Stromal cell of bone marrow (primary cell): Measurements from ENCODE around the gene CLDN22.

Experiments used
- DNase-seq: peaks from one replicate; pipeline ENCODE4 v3.0.0-alpha.2; 2012; ENCODE audit warnings: low read depth

CLDN22 gene

DNA sequence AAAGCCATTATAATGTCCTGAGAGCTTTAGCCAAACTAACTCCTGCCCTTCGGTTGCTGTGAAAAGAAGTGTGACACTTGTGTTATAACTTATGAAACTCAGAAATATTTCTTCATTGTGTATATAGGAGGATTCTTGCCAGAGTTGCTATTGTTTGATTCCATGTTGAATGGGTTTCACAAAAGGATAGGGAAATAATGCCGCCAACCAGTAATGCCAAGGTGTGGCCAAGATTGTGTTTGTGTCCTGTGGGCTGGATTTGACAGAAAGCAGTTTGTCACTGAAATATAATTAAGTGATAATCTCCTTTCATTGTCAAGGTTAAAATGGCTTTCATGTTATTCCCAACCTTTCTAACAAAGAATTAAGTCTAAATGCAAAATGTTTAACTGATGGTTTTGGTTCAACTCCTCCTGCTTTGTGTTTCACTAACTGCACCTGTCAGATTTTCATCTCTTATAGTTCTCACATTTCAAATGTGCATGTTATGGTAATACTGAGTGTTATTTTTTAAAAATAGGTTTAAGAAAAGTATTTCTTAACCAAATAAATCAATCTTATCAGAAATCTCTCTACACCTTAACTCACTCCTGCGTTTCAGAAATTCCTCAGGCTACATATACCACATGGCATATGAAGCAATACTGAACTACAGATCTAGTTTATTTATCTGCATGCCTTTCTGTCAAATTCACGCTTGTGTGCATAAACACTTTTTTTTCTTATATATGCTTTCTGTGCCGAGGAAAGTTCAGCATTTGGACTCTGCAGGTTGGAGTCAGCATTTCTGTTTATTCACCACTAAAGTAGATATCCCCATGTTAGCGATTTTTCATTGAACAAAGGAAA lies at the start of gene CLDN22:
Gene CLDN22 (minus strand): TSS at position 66 of the 849 bp plus-strand sequence. CDS start 58 bp downstream, at position 8.
- no peak for DNase-seq

DNA sequence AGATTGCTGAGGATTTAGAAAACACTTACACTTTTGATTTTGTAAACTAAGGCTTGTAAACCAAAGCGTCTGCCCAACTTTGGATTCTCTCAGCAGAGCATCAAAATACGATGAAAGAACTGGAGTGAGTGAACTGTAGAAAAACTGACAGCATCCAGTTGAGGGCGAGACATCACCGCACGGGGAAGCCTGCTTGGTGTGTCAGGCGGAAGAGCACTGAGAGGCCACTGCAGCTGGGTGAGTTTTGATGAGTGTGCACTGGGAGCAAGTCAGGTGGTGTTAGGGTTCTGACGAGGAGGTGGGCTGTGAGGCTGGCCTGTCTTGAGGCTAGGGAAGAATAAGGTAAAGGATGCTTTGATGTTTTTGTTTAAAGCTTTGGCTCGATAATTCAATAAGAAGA lies 49.0 kb upstream of the CLDN22 start:
- DNase-seq: no peak

DNA sequence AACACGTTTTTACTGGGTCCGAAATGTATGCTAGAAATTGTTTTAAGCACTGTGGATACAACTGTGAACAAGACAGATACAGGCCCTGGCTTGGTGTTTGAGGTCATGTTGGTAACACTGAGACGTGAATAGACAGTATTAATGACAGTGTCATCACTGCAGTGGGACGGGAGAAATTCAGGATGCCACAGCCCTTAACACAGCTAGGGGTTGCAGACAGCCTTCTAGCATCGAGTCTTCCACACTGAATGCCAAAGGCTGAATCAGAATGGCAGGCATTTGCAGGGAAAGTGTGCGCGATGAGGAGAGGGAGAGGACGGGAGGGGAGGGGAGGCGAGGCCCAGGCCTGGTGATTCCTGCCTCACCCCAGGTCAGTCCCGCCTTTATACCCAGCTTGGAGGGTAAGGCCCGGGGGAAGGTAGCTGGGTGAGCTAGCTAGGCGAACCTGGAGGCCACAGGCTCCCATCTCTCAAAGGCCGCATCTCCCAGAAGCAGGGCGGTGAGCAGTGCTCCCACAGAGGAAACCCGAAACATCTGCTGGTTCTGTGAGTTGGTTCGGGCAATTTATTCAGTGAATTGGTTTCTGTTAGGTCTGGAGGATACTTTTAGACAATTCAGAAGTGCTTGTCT lies 46.2 kb upstream of the CLDN22 start:
- DNase-seq: no peak

DNA sequence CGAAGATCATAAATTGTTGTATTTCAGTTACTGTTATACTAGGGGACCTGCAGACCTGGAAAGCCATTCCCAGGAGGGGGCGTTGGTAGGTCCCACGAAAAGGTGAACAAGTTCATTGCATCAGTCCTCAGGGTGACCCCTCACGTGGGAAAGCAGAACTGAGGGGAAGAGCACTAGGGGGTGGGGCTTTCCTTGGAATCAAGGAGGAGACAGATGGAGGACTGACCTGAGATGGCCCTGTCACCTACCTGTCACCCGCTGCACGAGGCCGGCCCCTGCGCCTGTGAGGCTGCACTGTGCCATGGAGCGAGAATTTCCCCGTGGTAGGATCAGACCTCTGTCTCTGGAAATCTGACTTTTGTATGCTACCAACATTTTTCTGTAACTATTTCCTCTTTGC lies 43.9 kb upstream of the CLDN22 start:
- no peak for DNase-seq

DNA sequence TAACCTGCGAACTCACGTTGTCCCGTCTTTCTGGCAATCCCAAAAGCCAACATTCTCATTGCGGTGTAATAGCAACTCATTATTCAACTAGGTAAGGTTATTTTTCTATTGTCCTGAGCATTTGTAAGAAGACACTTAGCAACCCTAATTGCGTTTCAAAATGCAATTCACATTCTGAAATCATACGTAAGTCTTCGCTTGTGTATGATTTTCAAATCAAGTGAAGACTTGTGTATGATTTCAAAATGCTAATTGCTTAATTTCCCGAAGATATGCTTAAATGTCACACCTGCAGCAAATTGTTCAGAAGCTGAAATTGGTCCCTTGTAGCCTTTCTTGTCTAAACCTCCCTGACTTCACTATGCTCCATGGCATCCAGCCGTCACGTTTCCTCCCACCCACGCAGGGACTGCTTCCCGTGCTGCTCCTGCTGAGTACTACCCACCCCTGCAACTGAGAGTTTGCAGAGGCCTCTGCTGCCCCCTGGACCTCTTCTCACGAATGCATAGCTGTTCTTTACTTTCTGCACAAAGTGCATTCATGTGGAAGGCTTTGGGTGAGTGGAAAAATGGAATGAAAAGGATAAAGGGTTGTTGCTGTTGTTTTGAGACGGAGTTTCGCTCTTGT lies 43.0 kb upstream of the CLDN22 start:
- no peak for DNase-seq

DNA sequence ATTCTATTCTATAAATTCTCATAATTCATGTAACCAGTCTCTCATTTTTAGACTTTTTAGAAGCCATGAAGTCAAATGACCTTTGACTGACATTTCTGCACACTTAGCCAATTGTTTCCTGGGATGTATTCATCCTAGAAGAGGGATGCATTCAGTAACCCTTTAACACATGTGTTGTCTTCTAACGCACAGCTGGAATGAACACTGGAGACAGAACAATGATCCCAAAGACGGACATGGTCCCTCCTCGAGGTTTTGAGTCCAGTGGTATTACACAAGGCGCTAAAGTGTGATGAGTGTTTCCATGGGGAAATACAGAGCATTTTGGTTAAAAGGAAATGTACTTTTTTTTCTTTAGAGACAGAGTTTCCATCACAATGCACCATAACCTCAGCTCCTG lies 42.0 kb upstream of the CLDN22 start:
- no peak for DNase-seq

DNA sequence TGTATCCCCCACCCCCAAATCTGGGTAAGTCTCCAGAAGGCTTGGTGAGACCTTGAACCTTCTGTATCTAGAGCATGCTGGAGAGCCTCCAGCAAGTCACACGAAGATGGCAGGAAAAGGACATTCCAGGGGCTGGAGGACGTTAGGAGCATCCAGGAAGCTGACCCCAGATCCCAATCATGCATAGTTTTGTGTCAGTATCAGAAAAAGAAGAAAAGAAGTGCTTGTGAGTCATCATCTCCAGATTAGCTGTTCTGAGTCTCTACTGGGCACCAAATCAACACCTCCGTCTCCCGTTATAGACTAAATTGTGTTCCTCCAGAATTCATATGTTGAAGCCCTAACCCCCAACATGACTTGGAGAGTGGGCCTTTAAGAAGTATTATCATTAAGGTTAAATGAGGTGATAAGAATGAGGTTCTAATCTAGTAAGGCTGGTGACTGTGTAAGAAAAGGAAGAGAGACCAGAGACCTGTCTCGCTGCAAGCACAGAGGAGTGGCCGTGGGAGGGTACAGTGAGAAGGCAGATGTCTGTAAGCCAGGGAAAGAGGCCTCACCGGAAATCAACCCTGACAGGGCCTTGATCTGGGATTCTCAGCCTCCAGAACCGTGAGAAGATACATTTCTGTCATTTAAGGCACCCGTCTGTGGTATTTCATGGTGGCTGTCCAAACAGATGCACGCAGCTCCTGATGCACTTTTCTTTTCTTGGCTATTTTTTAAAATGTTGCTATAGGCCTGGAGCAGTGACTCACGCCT lies 40.3 kb upstream of the CLDN22 start:
- no peak for DNase-seq

DNA sequence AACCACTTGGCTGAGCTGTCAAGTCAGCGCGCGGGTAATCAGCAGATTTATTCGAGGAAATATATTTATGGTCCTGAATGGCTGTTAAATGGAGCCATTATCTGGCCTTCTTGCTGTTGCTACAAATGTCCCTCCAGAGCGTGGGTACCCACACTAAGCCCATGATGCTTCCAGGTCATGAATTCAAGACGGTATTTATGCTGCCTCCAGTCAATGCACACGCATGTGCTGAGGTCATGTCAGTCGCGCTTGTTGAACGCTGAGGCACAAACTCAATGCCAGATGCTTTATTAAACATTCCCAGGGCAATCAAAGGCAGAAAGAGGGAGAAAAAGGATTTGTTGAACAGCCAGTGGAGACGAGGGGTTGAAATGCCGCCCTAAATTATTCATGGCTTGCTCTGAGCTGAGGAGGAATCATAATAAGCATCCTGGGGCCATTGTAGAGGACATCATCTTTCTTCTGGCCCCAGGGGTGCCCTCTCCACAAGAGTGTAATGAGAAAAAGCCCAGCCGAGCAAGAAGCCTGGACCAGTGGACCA lies 38.2 kb upstream of the CLDN22 start:
- DNase-seq: no peak

DNA sequence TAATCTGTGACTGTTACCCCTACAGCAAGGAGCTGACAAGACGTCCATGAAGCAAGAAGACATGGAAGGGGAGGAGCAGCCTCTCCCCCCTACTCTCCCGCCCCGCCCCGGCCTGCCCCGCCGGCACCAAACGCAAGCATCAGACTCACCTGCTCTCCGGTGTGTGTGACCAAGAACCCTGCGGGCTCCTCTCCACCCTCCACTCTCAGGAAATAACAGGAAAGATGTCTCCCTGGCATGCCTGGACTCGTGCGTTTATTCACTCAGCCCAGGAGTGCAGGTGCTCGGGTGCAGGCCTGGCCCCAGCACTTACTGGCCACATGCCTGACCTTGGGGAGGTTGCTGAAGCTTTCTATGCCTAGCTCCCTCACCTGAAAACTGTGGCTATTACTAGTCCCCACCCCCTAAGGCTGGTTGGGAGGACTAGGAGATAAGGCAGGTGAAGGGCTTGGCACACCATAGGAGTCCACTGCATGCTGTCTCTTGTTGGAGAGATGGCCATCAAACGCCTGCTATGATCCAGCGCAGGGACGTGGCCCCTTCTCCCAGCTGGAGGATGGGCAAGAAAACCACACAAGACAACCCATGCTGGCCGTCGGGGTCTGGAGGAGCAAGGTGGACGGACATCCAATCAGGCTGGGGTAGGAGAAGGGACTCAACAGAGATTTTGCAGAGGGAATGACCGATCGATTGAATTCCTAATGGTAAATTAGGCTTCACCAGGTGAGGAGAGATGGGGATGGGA lies 37.0 kb upstream of the CLDN22 start:
- DNase-seq: no peak

DNA sequence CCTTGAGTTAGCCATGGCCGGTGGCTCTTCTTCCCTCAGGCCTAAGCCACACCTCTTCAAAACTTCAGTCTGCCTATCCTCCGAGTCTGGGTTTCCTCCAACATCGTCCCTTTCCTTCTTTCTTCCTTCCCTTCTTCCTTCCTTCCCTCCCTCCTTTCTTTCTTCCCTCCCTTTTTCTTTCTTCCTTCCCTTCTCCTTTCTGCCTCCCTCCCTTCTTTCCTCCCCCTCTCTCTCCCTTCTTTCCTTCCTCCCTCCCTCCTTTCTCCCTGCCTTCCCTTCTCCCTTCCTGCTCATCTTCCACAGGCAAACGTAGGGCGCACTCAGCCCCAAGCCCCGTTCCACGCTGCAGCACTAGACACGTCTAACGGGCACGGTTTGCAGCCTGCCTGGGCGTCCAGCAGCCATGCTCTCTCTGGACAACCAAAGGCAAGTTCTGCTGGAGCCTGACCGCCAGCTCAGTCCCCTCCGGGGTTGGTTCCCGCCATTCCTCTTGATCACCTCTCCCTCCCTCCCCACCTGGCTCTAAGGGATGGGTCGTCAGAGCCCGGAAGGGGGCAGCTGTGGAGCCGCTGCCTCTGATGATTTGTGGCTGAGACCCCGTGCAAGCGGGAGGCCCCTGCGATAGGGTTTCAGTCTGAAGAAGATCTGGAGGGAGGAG lies 36.2 kb upstream of the CLDN22 start:
- no peak for DNase-seq

DNA sequence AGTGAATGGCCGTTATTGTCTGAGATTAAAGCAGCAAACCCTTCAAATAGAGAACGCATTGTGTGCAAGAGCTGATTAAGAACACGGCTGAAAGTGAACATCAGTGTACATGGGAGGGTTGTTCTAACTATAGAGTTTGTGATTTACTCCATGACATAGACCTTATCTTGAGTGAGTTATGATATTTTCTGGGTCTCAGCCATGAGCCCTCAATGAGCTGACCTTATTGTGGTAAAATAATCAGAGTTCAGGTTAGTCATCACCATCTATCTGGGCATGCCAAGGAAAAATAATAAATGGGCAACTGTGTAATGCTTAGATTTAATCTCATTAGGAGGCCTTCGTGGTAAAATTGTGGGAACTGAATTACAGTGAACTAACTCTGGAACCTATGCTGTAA lies 35.3 kb upstream of the CLDN22 start:
- peak; percentile 61 for DNase-seq

DNA sequence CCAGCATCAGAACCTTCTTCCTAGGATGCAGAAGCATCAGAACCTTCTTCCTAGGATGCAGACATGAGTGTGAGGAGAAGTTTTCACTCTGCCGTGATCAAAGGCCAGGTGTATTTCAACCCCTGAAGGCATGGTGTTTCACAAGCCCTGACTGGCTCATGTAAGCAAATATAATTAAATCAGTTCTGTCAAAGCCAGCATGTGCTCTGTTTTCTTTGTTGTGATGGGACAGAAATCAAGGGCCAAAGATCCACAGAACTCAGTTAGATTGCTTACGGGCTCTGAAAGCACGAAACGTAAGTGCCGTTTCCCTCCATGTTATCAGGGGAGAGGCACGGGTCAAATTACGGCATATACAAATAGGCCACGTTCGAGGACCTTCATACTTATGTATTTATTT lies 34.1 kb upstream of the CLDN22 start:
- DNase-seq: no peak

DNA sequence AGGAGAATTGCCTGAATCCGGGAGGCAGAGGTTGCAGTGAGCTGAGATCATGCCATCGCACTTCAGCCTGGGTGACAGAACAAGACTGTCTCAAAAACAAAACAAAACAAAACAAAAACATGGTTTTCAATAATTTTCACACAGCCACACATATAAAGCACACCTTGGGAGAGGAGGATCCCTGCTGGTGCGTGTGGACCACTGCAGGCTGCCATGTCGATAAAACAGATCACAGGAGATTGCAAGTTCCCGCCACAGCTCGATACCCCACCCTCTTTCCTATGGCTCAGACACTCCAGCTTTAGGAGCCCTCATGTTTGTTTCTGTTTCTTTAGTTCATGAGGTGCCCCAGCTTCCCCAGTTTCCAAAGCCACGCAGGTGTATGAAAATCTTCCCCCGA lies 33.5 kb upstream of the CLDN22 start:
- no peak for DNase-seq

DNA sequence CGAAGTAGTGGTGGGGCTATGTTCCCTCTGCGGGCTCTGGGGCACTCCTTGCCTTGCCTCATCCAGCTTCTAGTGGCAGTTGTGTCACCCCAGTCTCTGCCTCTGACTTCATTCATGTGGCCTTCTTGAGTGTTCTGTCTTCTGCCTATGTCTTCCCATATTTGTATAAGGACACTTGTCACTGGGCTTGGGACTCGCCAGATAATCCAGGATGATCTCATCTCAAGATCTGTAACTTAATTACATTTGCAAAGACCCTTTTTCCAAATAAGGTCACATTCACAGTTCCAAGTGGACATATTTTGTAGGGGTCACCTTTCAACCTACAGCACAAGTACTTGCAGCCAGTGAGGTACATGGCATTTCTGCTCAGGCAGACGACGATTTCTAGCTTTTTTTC lies 32.5 kb upstream of the CLDN22 start:
- no peak for DNase-seq

DNA sequence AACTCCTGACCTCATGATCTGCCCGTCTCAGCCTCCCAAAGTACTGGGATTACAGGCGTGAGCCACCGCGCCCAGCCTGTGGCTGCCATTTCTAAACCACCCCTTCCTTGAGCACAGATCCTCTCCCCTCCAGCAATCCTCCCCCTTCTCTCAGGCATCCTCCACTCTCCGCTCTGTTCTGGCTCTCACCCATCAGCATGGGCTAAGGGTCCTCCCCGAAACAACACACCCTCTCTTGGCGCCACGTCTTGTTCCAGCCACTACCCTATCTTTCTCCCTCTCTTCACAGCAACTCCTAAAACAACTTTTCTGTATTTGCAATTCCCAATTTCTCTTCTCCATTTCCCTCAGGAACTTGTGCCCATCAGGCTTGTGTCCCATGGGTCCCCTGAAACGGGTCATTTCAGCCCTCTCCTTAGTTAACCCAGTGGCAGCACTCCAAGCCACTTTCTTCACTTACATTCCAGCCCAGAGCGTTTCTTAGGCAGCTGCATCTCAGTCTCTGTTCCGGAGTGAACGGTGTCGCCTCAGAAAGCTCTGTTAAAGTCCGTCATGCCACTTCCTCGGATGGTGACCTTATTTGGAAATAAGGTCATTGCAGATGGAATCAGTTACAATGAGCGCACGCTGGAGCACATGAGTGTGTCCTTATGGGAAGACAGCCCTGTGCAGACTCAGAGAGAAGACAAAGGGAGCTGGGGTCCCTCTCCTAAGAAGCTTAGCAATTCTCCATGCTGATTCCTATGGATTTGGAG lies 30.4 kb upstream of the CLDN22 start:
- DNase-seq: no peak

DNA sequence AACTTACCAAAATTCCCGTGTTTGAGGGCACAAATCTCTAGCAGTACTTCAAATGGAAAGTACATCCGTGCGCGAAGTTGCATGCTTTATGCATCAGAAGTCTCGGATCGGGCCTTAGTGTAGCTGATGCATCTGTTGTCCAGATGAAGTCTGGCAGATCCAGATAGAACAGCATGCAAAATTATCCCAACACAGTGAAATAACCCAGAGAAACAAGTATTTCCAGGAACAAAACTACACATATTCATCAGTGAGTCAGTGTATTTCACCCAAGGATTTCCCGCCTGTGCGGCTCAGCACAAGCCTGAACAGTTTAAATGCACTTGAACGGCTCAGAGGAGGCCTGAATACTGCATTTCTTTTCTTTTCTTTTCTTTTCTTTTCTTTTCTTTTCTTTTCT lies 29.6 kb upstream of the CLDN22 start:
- DNase-seq: no peak

DNA sequence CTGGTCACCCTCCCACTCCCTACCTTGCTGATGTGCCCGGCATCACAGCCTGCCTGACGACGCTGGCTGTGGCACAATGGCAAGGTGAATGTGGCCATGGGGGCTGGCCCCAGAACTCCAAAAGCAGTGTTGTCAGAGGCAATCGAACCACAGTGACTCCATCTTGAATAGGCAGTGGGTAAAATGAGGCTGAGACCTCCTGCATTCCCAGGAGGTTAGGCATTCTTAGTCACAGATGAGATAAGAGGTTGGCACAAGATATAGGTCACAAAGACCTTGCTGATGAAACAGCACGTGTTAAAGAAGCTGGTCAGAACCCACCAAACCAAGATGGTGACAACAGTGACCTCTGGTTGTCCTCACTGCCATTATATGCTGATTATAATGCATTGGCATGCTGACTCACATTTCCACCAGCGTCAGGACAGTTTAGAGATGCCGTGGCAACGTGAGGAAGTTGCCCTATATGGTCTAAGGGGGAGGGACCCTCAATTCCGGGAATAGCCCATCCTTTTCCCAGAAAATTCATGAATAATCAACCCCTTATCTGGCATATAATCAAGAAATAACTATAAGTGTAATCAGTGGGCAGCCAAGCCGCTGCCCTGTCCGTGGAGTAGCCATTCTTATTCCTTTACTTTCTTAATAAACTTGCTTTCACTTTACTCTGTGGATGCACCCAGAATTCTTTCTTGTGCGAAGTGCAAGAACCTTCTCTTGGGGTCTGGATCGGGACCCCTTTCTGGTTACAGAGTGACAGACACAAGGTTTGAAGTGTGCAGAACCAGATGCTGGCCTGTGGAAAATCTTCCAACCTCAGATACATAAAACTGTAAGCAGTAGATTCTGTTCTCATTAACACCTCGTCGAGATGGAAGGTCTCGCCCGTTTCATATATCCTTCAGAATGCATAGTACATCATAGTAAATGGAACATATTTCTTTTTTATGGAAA lies 28.9 kb upstream of the CLDN22 start:
- peak; percentile 78 for DNase-seq

DNA sequence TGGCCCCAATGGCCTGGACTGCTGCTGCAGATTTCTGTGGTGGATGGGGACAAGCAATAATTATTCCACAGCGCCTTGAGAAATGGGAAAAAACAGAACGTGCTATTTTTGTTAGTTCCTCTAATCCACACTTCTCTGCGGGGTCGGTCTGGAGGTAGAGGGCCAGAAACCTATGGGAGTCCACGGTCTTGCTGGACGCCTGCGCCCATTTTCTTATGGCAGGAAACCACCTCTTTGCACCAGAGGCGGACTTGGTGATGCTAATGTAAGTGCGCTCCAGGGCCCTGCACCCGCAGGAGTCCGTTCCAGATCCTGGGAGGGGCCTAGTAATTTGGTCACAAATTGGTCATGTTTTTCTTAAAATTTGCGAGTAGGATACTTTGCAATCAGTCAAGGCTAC lies 28.1 kb upstream of the CLDN22 start:
- no peak for DNase-seq

DNA sequence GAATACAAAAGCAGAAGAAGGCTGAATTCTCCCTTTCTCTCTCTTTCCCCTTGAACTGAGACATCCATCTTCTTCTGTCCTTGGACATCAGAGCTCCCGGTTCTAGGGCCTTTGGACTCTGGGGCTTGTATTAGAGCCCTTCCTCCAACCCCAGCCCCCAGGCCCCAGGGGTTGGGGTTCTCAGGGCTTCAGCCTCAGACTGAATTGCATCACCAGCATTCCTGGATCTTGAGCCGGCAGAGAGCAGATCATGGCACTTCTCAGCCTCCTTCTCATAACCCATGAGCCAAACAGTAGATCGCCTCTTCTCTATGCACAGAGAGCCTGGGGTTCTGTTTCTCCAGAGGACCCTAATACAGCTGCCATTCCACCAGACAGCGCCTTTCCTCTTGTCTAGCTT lies 27.5 kb upstream of the CLDN22 start:
- DNase-seq: no peak
